ENCODE data around the gene PPIP5K1. TPM values are rescaled to one million over a fixed set of nuclear protein-coding genes. Genes with fewer than 3 reads are reported as not detected.

Gene PPIP5K1
- total RNA-seq, 2 experiments from 2014 or later: 67.5 to 89.8 TPM

DNA sequence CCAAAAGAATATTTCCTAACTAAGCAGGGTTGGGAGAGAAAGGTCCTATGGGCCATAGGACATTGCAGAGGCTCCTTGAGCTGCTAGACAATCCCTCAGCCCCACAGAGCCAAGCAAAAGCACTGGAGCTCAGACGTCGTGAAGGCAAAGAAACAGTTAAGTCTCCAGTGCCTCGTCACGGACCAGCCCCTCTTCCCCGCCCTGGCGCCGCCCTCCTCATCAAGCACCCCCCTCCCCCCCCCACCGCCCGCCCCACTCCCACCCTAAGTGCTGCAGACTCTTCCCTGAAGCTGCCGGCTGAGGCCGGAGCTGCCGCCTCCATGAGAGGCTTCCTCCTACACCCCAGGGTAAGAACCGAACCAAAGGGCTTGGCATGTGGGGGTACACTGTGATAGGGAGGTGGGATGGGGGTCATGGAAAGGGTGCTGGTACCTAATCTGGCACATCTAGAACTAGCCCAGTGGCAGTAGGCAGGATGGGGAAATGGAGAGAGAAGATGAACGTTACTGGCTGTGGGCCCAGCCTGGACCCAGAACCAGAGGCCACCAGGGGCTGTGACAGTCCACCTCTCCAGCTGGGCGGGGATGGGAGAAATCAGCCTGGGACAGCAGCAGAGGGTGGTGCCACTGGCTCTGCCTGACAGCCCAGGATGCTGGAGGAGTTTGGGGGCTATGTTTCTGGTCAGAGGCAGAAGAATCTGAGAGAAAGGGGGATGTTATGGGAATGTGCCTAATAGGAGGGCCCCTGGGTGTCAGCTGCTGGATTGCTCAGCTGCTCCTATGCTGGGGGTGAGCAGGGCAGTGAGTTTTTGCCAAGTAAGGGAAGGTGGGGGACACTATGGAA is 72.4 kb downstream of the PPIP5K1 start, which contains the start of gene MAP1A:
Gene MAP1A, plus strand, starts transcription at position 255 of the 843 bp plus-strand sequence. CDS start 3,866 bp downstream, outside the sequence.
- Histone ChIP-seq H3K9me2 (ENCODE audit: insufficient read depth, low read length) (no peaks in the 10 kb centered on the region), H3K36me3 (ENCODE audit: insufficient read depth, low read length) (no peaks in the 10 kb centered on the region), H2AFZ (ENCODE audit: low read length) (peak within 1 kb of the TSS; percentile 66), H4K20me1 (ENCODE audit: insufficient read depth, low read length) (no peaks in the 10 kb centered on the region), H3K79me2 (ENCODE audit: insufficient read depth, low read depth, low read length) (no peaks in the 10 kb centered on the region), H3K4me2 (ENCODE audit: low read length) (peak within 1 kb of the TSS; percentile 82), H3K27ac (ENCODE audit: low read depth, low read length, poor library complexity, severe bottlenecking) (peak within 1 kb of the TSS; percentile 9), H3K9me3 (ENCODE audit: low read length) (no peaks in the 10 kb centered on the region), H3K4me1 (ENCODE audit: insufficient read depth, low read length, poor library complexity, severe bottlenecking) (peaks cover 35% of the 10 kb centered on the region), H3K4me3 (ENCODE audit: low read depth, low read length, poor library complexity, severe bottlenecking) (peak within 1 kb of the TSS; percentile 69)
- no TSS peak for BruUV-seq (replicated peaks)
- DNase-seq (ENCODE audit: low spot score): peak; percentile 70
- CTCF ChIA-PET (ENCODE audit: unreplicated experiment): no interaction called here
- intact Hi-C loops (cut with micrococcal nuclease; ENCODE audit: unreplicated experiment): no loop called here
- POLR2A ChIA-PET: interaction anchor here (0.5 kb wide), 1 partner anchor 161 kb away, joined by 3 read pairs; no protein-coding TSS in a partner anchor
- TF ChIP-seq, protein P1, sequence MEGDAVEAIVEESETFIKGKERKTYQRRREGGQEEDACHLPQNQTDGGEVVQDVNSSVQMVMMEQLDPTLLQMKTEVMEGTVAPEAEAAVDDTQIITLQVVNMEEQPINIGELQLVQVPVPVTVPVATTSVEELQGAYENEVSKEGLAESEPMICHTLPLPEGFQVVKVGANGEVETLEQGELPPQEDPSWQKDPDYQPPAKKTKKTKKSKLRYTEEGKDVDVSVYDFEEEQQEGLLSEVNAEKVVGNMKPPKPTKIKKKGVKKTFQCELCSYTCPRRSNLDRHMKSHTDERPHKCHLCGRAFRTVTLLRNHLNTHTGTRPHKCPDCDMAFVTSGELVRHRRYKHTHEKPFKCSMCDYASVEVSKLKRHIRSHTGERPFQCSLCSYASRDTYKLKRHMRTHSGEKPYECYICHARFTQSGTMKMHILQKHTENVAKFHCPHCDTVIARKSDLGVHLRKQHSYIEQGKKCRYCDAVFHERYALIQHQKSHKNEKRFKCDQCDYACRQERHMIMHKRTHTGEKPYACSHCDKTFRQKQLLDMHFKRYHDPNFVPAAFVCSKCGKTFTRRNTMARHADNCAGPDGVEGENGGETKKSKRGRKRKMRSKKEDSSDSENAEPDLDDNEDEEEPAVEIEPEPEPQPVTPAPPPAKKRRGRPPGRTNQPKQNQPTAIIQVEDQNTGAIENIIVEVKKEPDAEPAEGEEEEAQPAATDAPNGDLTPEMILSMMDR (conservative IDR thresholded peaks at IDR 0.05; ENCODE audit: low read length): no peak
- no peak for TF ChIP-seq EZH2phosphoT487 (IDR thresholded peaks at IDR 0.05; ENCODE audit: borderline replicate concordance, low read depth, low read length)

DNA sequence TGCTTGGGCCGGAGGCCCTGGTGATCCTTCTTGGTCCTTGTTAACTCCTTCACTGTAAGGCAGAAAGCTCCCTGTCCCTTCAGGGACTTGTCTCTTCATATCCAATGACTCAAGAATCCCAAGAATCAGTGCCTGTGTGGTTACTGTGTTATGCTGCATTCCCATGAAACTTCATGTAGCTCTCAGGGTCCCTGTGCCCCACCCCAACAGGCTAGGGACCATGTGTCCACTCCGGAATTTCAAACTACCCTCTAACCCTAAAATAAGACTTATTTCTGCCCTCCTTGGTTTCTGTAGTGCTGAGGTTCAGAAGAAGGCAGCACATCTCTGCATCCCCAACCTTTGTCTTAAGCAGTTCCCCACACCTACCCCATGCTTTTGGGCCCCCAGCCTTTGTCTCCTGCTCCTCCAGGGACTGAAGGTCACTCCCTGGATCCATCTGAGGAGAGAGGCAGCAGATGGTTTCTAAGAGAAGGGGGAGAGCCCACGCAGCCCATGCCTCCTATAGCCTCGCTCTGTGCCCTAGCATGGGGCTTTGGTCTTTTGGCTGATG is 73.1 kb downstream of the PPIP5K1 start:
- H2AFZ ChIP-seq (ENCODE audit: low read length): peak overlapping the region; percentile 55
- DNase-seq (ENCODE audit: low spot score): no peak
- no peaks in the 10 kb centered on the region for H4K20me1 ChIP-seq (ENCODE audit: insufficient read depth, low read length)
- H3K4me2 ChIP-seq (ENCODE audit: low read length): peak overlapping the region; percentile 59
- H3K27ac ChIP-seq (ENCODE audit: low read depth, low read length, poor library complexity, severe bottlenecking): no peak overlapping the region
- intact Hi-C loops (cut with micrococcal nuclease; ENCODE audit: unreplicated experiment): no loop called here
- H3K36me3 ChIP-seq (ENCODE audit: insufficient read depth, low read length): no peaks in the 10 kb centered on the region
- H3K9me2 ChIP-seq (ENCODE audit: insufficient read depth, low read length): no peaks in the 10 kb centered on the region
- BruUV-seq (replicated peaks): no TSS peak
- POLR2A ChIA-PET: no interaction called here
- peaks cover 35% of the 10 kb centered on the region for H3K4me1 ChIP-seq (ENCODE audit: insufficient read depth, low read length, poor library complexity, severe bottlenecking)
- H3K4me3 ChIP-seq (ENCODE audit: low read depth, low read length, poor library complexity, severe bottlenecking): peak overlapping the region; percentile 69
- CTCF ChIA-PET (ENCODE audit: unreplicated experiment): no interaction called here
- TF ChIP-seq, protein P1 (conservative IDR thresholded peaks at IDR 0.05; ENCODE audit: low read length): no peak
- no peak for TF ChIP-seq EZH2phosphoT487 (IDR thresholded peaks at IDR 0.05; ENCODE audit: borderline replicate concordance, low read depth, low read length)
- no peaks in the 10 kb centered on the region for H3K9me3 ChIP-seq (ENCODE audit: low read length)
- H3K79me2 ChIP-seq (ENCODE audit: insufficient read depth, low read depth, low read length): no peaks in the 10 kb centered on the region

DNA sequence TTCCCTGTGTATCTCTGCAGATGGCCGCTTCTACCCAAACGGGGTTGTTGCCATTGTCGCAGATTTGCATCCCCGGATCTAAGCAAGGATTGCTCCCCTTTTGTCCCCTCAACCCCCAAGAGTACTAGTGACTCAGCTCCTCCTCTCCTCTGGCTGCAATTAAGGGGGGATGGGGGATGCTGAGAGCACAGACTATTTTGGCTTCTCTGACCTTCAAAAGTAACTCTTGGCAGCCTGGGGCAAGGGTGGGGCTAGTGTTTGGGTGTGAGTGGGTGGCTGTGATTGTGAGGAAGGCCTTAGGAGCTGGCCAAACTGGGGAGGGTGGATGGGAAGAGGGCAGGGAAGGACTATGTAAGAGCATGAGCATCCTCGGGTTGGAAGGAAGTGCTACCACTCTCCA is 73.8 kb downstream of the PPIP5K1 start:
- intact Hi-C loops (cut with micrococcal nuclease; ENCODE audit: unreplicated experiment): no loop called here
- peak overlapping the region; percentile 59 for H3K4me2 ChIP-seq (ENCODE audit: low read length)
- H3K27ac ChIP-seq (ENCODE audit: low read depth, low read length, poor library complexity, severe bottlenecking): no peak overlapping the region

More for the DNA sequence above, 73.8 kb downstream of the PPIP5K1 start:
- TF ChIP-seq, protein P1 (conservative IDR thresholded peaks at IDR 0.05; ENCODE audit: low read length): no peak
- no peak for TF ChIP-seq EZH2phosphoT487 (IDR thresholded peaks at IDR 0.05; ENCODE audit: borderline replicate concordance, low read depth, low read length)
- DNase-seq (ENCODE audit: low spot score): no peak
- Histone ChIP-seq H3K79me2 (ENCODE audit: insufficient read depth, low read depth, low read length) (no peaks in the 10 kb centered on the region), H2AFZ (ENCODE audit: low read length) (peak overlapping the region; percentile 55; the same call in 1 of the 2 replicates), H3K9me3 (ENCODE audit: low read length) (no peaks in the 10 kb centered on the region), H4K20me1 (ENCODE audit: insufficient read depth, low read length) (no peaks in the 10 kb centered on the region), H3K36me3 (ENCODE audit: insufficient read depth, low read length) (no peaks in the 10 kb centered on the region), H3K9me2 (ENCODE audit: insufficient read depth, low read length) (no peaks in the 10 kb centered on the region), H3K4me3 (ENCODE audit: low read depth, low read length, poor library complexity, severe bottlenecking) (no peak overlapping the region), H3K4me1 (ENCODE audit: insufficient read depth, low read length, poor library complexity, severe bottlenecking) (peaks cover 41% of the 10 kb centered on the region)
- BruUV-seq (replicated peaks): no TSS peak
- CTCF ChIA-PET (ENCODE audit: unreplicated experiment): no interaction called here
- POLR2A ChIA-PET: no interaction called here
